Activated CD4-positive, alpha-beta T cell treated with anti-CD3 and anti-CD28 coated beads, Interleukin-2, amount 10 ng/mL, durations not matched to agents 24 days and 14 days (primary cell): Measurements from ENCODE around the gene CRTC3. TPM values are rescaled to one million over a fixed set of nuclear protein-coding genes. Genes with fewer than 3 reads are reported as not detected.
"Not testable (repeated sequence)": the region's sequence is repeated elsewhere in the genome, so short reads cannot be mapped to it uniquely, and the experiment has no call there.

Source experiments
- DNase-seq: peaks from one replicate; pipeline ENCODE4 v3.0.0; 2022
- H3K27ac Mint-ChIP-seq: one replicate; pipeline ENCODE4 v1.8.0; 2022; ENCODE audit warnings: mild to moderate bottlenecking, mixed read lengths
- H3K27me3 Mint-ChIP-seq: one replicate; pipeline ENCODE4 v1.8.0; 2022; ENCODE audit warnings: mixed read lengths
- H3K36me3 Mint-ChIP-seq: one replicate; pipeline ENCODE4 v1.8.0; 2022; ENCODE audit warnings: low read depth, mild to moderate bottlenecking, mixed read lengths
- H3K4me1 Mint-ChIP-seq: one replicate; pipeline ENCODE4 v1.8.0; 2021; ENCODE audit warnings: mixed read lengths
- H3K4me3 Mint-ChIP-seq: one replicate; pipeline ENCODE4 v1.8.0; 2022; ENCODE audit warnings: mild to moderate bottlenecking, moderate library complexity, mixed read lengths
- H3K9me3 Mint-ChIP-seq: one replicate; pipeline ENCODE4 v1.8.0; 2021; ENCODE audit warnings: mixed read lengths
- intact Hi-C: fragments of 100-400 bp; cut with micrococcal nuclease; formaldehyde crosslinking; loops from one replicate; pipeline ENCODE4 v1.15.1; 2023
- total RNA-seq: library from RNA; stranded (reverse); gene quantifications from 2 replicates; pipeline ENCODE4 v1.2.3, GENCODE V29; 2022

CRTC3 gene
- total RNA-seq, 1 donor from 2014 or later = 54.2 TPM

DNA sequence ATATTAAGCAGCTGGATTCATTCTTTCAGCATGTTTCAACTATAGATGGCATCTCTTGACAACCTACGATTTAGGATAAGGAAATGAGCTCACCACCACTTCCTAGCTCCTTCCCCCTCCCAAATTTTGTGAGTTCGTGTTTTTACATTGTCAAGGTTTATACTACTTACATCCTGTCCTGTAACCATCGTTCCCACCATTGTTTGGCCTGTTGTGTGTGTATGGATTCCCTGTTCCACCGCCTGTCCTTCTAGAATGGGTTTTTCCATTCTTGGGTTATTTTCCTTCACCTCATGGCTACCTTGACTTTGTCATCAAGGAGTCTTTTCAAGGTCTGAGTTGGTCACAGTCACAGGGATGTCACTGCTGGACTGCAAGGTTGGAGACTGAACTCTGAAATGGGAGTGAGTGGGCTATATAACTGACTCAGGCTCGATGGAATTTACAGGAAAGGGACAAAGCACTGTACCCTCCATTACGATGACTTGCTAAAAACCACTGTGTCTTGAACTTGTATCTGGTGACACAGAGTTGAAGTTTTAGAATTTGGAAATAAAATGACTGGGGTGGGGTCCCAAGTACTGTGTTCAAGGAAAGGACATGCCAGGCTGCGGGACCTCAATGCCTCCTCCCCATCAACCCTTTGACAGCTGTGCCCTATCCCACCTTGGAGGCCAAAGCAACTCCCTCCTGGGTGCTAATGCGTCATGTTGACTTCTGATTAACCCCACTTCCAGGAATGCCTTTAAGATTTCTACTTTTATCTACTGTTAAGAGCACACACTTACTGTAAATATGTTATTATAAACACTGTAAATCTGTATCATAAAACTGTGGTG is 120.6 kb downstream of the CRTC3 start:
- H3K4me1 Mint-ChIP-seq = peaks cover 47% of the 10 kb centered on the region
- intact Hi-C loops = no loop called here
- H3K27me3 Mint-ChIP-seq = no peaks in the 10 kb centered on the region
- H3K4me3 Mint-ChIP-seq = peak overlapping the region; percentile 39
- H3K9me3 Mint-ChIP-seq = no peaks in the 10 kb centered on the region
- H3K27ac Mint-ChIP-seq = peak overlapping the region; percentile 91
- peaks cover 2% of the 10 kb centered on the region for H3K36me3 Mint-ChIP-seq
- peak; percentile 81 for DNase-seq

DNA sequence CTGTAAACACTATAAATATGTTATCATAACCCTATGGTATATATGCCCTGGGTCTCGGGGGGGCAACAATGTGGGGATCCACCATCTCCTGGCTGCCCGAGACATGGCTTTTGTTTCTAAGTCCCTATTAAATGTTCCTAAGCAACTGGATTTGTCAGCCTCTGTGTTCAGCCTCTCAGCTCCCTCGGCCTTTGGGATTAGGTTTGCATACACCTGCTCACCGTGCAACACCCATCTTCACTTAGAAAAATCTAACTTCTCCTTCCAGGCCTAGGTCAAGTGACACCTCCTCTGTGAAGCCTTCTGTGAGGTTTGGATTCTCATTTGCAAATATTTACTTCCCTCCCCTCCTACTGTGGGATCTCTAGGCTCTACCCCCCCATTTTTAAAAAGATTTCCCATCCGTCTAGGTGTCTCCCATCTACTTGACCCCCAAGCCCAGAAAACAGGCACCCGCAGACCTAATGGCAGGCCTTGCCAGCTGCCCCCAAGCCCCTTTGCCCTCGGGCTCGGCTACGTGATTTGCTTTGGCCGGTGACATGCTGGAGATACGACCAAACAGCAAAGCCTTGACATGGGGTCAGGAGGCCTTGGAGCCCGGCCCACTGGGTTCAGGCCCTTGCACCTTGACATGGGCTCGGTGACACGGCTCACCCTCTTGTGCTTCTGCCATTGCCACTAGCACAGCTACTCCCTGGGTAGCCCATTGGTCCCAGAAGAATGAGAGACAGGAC is 121.4 kb downstream of the CRTC3 start:
- Mint-ChIP-seq H3K9me3 (no peaks in the 10 kb centered on the region), H3K27ac (peak overlapping the region; percentile 57), H3K36me3 (peaks cover 2% of the 10 kb centered on the region), H3K4me1 (peaks cover 52% of the 10 kb centered on the region), H3K27me3 (no peaks in the 10 kb centered on the region), H3K4me3 (no peak overlapping the region)
- DNase-seq = no peak
- intact Hi-C loops = no loop called here

DNA sequence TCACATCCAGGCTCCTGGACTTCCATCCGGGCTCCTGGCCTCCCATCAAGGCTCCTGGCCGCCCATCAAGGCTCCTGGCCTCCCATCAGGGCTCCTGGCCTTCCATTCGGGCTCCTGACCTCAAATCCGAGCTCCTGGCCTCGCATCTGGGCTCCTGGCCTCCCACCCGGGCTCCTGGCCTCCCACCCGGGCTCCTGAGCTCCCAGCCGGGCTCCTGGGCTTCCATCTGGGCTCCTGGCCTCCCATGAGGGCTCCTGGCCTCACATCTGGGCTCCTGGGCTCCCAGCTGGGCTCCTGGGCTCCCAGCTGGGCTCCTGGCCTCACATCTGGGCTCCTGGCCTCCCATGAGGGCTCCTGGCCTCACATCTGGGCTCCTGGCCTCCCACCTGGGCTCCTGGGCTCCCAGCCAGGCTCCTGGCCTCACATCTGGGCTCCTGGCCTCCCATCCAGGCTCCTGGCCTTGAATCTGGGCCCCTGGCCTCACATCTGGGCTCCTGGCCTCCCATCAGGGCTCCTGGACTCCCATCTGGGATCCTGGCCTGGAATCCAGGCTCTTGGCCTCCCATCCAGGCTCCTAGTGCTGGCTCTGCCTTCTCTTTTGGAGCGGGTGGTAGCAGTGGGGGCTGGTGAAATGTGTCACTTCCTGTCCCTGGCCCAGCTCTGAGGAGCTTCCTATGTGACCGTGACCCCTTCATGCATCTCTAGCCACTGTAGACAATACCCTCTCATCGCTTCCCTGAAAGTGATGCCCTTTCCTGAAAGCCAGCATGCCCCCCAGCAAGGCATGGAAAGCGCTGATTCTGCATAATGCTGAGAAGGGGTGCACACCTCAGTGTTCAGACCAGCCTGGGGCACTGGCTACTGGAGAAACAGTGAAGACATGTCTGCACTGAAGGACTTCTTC is 124.8 kb downstream of the CRTC3 start:
- H3K27me3 Mint-ChIP-seq = no peaks in the 10 kb centered on the region
- H3K27ac Mint-ChIP-seq = peak overlapping the region; percentile 65
- no peaks in the 10 kb centered on the region for H3K9me3 Mint-ChIP-seq
- peaks cover 2% of the 10 kb centered on the region for H3K36me3 Mint-ChIP-seq
- peak; percentile 75 for DNase-seq
- intact Hi-C loops = no loop called here
- no peak overlapping the region for H3K4me3 Mint-ChIP-seq
- H3K4me1 Mint-ChIP-seq = peaks cover 60% of the 10 kb centered on the region

DNA sequence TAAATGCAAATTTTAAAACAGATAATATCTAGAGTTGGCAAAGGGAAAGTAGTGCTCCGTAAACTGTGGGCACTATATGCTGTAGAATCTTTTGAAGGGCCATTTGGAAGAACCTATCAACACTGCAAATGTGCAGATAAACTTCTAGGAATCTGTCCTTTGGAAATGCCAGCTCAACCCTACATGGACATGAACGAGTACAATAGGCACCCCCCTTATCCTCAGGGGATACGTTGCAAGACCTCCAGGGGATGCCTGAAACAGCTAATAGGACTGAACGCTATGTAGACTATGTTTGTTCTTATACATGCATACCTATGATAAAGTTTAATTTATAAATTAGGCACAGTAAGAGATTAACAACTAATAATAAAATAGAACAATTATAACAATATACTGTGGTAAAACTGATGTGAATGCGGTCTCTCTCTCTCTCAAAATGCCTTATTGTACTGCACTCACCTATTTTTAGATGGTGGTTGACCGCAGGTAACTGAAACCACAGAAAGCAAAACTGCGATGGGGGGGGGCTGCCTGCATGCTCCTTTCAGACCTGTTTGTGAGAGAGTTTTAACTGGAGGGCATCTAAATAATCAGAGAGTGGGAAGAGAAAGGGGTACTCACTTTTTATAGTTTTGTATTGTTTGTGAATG is 127.9 kb downstream of the CRTC3 start:
- H3K36me3 Mint-ChIP-seq, H3K9me3 Mint-ChIP-seq, H3K27me3 Mint-ChIP-seq: not testable (repeated sequence)
- DNase-seq = peak; percentile 94
- Mint-ChIP-seq H3K4me1 (peaks cover 69% of the 10 kb centered on the region), H3K27ac (peak overlapping the region; percentile 76), H3K4me3 (peak overlapping the region; percentile 66)
- intact Hi-C loops = loop anchor here (1.0 kb wide), 1 partner anchor 9 kb away; no protein-coding TSS in a partner anchor

DNA sequence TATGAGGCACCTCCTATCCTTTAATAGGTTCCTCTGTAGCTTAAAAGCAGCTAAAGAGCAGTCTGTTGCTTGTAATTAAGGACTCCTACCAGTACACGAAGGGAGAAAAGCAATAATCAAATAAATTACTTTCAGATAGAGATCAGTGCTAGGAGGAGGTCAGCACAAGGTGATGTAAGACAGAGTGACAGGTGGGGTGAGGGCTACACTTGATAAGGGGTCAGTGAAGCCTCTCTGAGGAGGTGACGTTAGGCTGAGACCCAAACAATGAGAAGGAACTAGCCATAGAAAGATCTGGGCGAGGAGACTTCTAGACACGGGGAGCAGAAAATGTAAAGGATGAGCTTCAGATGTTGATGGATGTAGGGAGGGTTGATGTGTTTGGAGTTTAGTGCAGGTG is 129.8 kb downstream of the CRTC3 start:
- peaks cover 82% of the 10 kb centered on the region for H3K4me1 Mint-ChIP-seq
- DNase-seq = no peak
- peaks cover 4% of the 10 kb centered on the region for H3K9me3 Mint-ChIP-seq
- H3K36me3 Mint-ChIP-seq = peaks cover 8% of the 10 kb centered on the region
- intact Hi-C loops = no loop called here
- H3K27ac Mint-ChIP-seq = peak overlapping the region; percentile 43
- H3K27me3 Mint-ChIP-seq = no peaks in the 10 kb centered on the region
- peak overlapping the region; percentile 28 for H3K4me3 Mint-ChIP-seq

DNA sequence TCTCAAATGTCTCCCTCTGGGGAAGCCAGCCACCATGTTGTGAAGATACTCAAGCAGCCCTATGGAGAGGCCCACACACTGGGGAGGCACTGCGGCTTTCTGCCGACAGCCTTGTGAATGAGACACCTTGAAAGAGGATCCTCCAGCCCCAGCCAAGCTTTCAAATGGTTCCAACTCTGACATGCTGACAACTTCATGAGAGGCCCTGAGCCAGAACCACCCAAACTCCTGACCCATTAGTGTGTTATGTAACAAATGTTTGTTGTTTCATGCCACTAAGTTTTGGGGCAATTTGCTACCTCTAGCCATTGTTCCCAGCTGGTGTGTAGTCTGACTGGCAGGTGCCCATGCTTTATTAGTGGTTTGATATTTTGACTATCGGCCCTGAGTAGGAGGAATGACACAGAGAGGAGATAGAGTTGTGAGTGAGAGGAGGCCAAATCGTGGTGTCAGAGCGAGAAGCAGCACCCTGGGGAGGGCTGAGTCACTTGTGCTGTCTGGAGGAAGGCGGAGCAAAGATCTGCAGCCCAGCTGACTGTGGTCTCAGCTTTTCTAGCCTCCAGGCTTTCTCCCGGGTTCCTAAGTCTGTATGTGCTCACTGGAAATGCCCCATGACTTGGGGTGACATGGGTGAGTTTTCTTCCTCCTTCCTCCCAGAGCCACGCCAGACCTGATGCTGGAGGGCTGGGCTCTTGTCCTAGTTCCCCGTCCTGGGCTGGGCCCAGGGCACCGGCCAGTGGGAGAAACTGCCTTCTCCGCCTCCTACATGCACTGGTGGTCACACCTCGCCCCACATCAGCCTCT is 130.7 kb downstream of the CRTC3 start:
- Mint-ChIP-seq H3K27ac (peak overlapping the region; percentile 90), H3K4me3 (peak overlapping the region; percentile 77), H3K4me1 (peaks cover 79% of the 10 kb centered on the region), H3K9me3 (peaks cover 4% of the 10 kb centered on the region), H3K27me3 (no peaks in the 10 kb centered on the region), H3K36me3 (peaks cover 10% of the 10 kb centered on the region)
- intact Hi-C loops = no loop called here
- DNase-seq = peak; percentile 92

DNA sequence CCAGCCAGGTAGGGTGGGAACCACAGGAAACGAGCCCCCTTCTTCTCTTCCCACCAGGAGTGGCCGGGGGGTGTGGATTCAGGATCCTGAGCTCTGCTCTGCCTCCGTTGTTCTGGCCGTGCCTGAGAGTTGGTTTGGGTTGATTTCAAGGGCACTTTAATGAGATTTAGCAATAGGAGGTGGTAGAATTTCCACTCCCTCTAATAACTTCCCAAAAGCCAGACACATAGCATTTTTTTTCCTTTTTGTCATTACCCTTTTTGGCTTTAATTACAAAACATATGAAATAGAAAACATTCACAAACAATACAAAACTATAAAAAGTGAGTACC is 131.2 kb downstream of the CRTC3 start:
- not testable (repeated sequence) for H3K9me3 Mint-ChIP-seq, DNase-seq, H3K27me3 Mint-ChIP-seq
- intact Hi-C loops = loop anchor here (1.0 kb wide), 1 partner anchor 19 kb away; no protein-coding TSS in a partner anchor
- Mint-ChIP-seq H3K4me3 (peak overlapping the region; percentile 77), H3K4me1 (peaks cover 79% of the 10 kb centered on the region), H3K36me3 (peaks cover 10% of the 10 kb centered on the region), H3K27ac (peak overlapping the region; percentile 90)

DNA sequence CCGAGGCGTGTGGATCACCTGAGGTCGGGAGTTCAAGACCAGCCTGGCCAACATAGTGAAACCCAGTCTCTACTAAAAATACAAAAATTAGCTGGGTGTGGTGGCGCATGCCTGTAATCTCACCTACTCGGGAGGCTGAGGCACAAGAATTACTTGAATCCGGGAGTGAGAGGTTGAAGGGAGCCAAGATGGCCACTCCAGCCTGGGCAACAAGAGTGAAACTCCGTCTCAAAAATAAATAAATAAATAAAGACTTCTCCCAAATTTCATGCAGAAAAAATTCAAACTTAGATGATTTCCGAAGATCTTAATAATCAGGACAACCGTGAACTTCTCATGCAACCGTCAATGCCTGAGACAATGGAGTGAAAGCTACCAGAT is 134.3 kb downstream of the CRTC3 start:
- H3K27me3 Mint-ChIP-seq, H3K9me3 Mint-ChIP-seq, DNase-seq: not testable (repeated sequence)
- Mint-ChIP-seq H3K27ac (peak overlapping the region; percentile 92), H3K4me1 (peaks cover 66% of the 10 kb centered on the region), H3K4me3 (peak overlapping the region; percentile 87), H3K36me3 (peaks cover 10% of the 10 kb centered on the region)
- intact Hi-C loops = loop anchor here (2.0 kb wide), 1 partner anchor 23 kb away; no protein-coding TSS in a partner anchor

DNA sequence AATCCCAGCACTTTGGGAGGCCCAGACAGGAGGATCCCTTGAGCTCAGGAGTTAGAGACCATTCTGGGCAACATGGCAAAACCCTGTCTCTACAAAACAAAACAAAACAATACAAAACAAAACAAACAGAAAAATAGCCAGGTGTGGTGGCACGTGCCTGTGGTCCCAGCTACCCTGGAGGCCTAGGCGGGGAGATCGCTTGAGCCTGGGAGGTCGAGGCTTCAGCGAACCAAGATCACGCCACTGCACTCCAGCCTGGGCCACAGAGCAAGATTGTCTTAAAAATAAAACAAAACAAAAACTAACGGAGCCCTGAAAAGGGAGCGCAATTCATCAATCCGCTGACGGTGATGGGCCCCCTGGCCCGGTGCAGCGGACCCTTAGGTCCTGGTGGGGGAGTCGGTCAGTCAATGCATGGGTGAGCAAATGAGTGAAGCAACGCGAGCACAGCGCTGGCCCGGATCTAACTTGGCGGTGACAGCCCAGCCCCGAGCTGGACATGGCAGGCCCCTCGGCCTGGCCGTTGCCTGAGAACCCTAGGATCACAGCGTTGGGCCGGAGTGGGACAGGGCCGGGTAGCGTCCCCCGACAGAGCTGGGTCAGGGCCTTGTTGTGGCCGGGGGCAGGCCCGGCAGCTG is 135.0 kb downstream of the CRTC3 start:
- intact Hi-C loops = loop anchor here (2.0 kb wide), 1 partner anchor 22 kb away; no protein-coding TSS in a partner anchor
- DNase-seq = peak; percentile 71
- H3K4me1 Mint-ChIP-seq = peaks cover 59% of the 10 kb centered on the region
- H3K27me3 Mint-ChIP-seq = peaks cover 3% of the 10 kb centered on the region
- H3K36me3 Mint-ChIP-seq = peaks cover 10% of the 10 kb centered on the region
- peak overlapping the region; percentile 92 for H3K27ac Mint-ChIP-seq
- peak overlapping the region; percentile 87 for H3K4me3 Mint-ChIP-seq
- peaks cover 4% of the 10 kb centered on the region for H3K9me3 Mint-ChIP-seq

DNA sequence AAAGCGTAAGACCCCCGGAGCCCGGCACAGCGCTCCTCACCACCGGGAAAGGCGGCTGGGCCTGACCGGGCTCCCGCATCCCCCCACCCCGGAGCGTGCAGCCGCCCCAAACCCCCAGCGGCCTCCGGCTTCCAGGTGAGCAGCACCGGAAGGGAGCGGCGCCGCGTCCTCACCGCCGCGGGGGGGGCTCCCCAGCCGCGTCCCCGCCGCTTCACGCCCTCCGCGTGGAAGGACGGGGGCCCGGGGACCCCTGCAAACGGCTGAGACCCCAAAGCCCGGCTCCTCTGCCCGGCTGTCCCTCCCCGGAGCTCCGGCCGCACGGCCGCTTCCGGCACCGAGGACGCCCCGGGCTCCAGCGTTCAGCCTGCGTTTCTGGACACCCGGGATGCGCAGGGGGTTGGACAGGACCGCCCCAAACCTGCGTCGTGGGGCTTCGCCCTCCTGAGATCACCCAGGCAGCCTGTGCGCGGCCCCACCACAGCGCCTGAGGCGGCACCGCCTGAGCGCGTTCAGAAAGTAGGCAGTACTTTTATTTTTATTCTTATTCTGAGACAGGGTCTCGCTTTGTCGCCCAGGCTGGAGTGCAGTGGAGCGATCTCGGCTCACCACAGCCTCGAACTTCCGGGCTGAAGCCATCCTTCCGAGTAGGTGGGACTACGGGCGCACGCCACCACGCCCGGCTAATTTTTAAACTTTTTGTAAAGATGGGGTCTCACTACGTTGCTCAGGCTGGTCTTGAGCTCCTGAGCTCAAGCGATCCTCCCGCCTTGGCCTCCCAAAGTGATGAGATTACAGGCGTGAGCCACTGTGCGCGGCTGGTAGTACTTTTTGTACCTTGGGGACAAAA is 135.8 kb downstream of the CRTC3 start:
- intact Hi-C loops = loop anchor here (2.0 kb wide), 1 partner anchor 21 kb away; no protein-coding TSS in a partner anchor
- peaks cover 3% of the 10 kb centered on the region for H3K27me3 Mint-ChIP-seq
- DNase-seq = peak; percentile 90
- H3K27ac Mint-ChIP-seq = peak overlapping the region; percentile 92
- H3K9me3 Mint-ChIP-seq = peaks cover 4% of the 10 kb centered on the region
- H3K4me1 Mint-ChIP-seq = peaks cover 53% of the 10 kb centered on the region
- H3K4me3 Mint-ChIP-seq = peak overlapping the region; percentile 87
- H3K36me3 Mint-ChIP-seq = peaks cover 10% of the 10 kb centered on the region

DNA sequence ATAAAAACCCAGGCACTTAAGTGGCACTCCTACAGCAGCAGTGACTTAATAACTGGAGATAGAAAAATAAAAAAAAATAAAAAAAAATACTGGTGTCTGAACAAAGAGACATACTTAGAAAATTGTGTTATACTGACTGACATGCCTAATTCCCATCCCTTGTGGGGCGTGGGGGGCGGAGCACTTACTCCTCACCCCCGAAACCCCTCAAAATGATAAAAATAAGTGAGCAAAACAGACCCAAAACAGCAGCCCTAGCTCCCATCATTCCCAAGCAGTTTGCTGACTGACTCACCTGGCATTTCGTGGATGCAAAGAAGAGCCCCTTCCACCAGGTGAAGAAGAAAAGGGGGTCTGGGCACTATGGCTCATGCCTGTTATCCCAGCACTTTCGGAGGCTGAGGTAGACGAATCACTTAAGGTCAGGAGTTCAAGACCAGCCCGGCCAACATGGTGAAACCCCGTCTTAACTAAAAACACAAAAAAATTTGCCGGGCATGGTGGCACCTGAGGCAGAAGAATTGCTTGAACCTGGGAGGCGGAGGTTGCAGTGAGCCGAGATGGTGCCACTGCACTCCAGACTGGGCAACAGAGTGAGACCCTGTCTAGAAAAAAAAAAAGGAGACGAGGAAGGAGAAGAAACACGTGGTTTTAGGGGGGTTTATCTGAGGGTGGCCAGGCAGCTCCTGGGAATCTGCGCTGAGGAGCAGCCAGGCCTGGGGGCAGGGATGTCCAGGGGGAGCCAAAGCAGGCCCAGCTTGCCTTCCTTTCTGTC is 136.6 kb downstream of the CRTC3 start:
- Mint-ChIP-seq H3K9me3 (peaks cover 4% of the 10 kb centered on the region), H3K27me3 (peaks cover 3% of the 10 kb centered on the region), H3K27ac (peak overlapping the region; percentile 91), H3K4me3 (peak overlapping the region; percentile 84), H3K4me1 (peaks cover 46% of the 10 kb centered on the region), H3K36me3 (peaks cover 12% of the 10 kb centered on the region)
- no peak for DNase-seq
- intact Hi-C loops = no loop called here
